ENCODE measurements around the gene UPF3A. TPM values are rescaled to one million over a fixed set of nuclear protein-coding genes. Genes with fewer than 3 reads are reported as not detected.

The UPF3A gene
- total and polyA plus RNA-seq, 2 experiments from 2014 or later, result 35.7 to 48.9 TPM

GRCh38 chr13:114275304-114275703, 6.1 kb upstream of the UPF3A start:
- Histone ChIP-seq H2AFZ (no peak overlapping the region), H3K36me3 (replicated peaks; ENCODE audit: insufficient read depth, low read depth) (peaks cover 4% of the 10 kb centered on the region)

GRCh38 chr13:114279146-114279545, 2.3 kb upstream of the UPF3A start:
- peaks cover 24% of the 10 kb centered on the region for H3K4me1 ChIP-seq (ENCODE audit: insufficient read depth)
- no peak overlapping the region for H3K4me2 ChIP-seq
- TF ChIP-seq EZH2 (IDR thresholded peaks at IDR 0.05; ENCODE audit: borderline replicate concordance) (no peak), EZH2phosphoT487 (IDR thresholded peaks at IDR 0.05; ENCODE audit: low read depth, severe bottlenecking, unreplicated experiment) (no peak), CTCF (IDR thresholded peaks at IDR 0.05; ENCODE audit: poor library complexity) (no peak)
- peak overlapping the region; percentile 100 for H3K27ac ChIP-seq
- H3K9me3 ChIP-seq (ENCODE audit: low read depth), result no peaks in the 10 kb centered on the region
- no peaks in the 10 kb centered on the region for H3K27me3 ChIP-seq
- no peaks in the 10 kb centered on the region for H3K36me3 ChIP-seq (replicated peaks; ENCODE audit: insufficient read depth, low read depth)
- 84% methylated on average over 4 of the region's 4 CpGs for WGBS (ENCODE audit: low lambda C conversion rate, missing lambda C conversion rate)
- H3K9me2 ChIP-seq (replicated peaks; ENCODE audit: insufficient read depth), result no peaks in the 10 kb centered on the region
- H2AFZ ChIP-seq, result no peak overlapping the region
- no peaks in the 10 kb centered on the region for H4K20me1 ChIP-seq (ENCODE audit: insufficient read depth, poor library complexity, severe bottlenecking)
- peaks cover 19% of the 10 kb centered on the region for H3K79me2 ChIP-seq
- no peak overlapping the region for H3K4me3 ChIP-seq
- DNase-seq (ENCODE audit: low spot score), result no peak

More at GRCh38 chr13:114275304-114275703, 6.1 kb upstream of the UPF3A start:
- 95% methylated on average over 7 of the region's 7 CpGs for WGBS (ENCODE audit: low lambda C conversion rate, missing lambda C conversion rate)
- Histone ChIP-seq H3K4me2 (no peak overlapping the region), H3K27me3 (no peaks in the 10 kb centered on the region), H3K9me3 (ENCODE audit: low read depth) (no peaks in the 10 kb centered on the region), H3K9me2 (replicated peaks; ENCODE audit: insufficient read depth) (no peaks in the 10 kb centered on the region), H4K20me1 (ENCODE audit: insufficient read depth, poor library complexity, severe bottlenecking) (no peaks in the 10 kb centered on the region), H3K4me1 (ENCODE audit: insufficient read depth) (peaks cover 9% of the 10 kb centered on the region), H3K79me2 (no peaks in the 10 kb centered on the region), H3K4me3 (no peak overlapping the region), H3K27ac (no peak overlapping the region)
- DNase-seq (ENCODE audit: low spot score), result no peak
- no peak for TF ChIP-seq CTCF (IDR thresholded peaks at IDR 0.05; ENCODE audit: poor library complexity)
- no peak for TF ChIP-seq EZH2phosphoT487 (IDR thresholded peaks at IDR 0.05; ENCODE audit: low read depth, severe bottlenecking, unreplicated experiment)
- no peak for TF ChIP-seq EZH2 (IDR thresholded peaks at IDR 0.05; ENCODE audit: borderline replicate concordance)

GRCh38 chr13:114279758-114280355, 1.5 kb upstream of the UPF3A start:
- no peaks in the 10 kb centered on the region for H3K9me2 ChIP-seq (replicated peaks; ENCODE audit: insufficient read depth)
- peak overlapping the region; percentile 88 for H3K4me2 ChIP-seq
- H3K36me3 ChIP-seq (replicated peaks; ENCODE audit: insufficient read depth, low read depth), result no peaks in the 10 kb centered on the region
- H3K27me3 ChIP-seq, result no peaks in the 10 kb centered on the region
- TF ChIP-seq EZH2phosphoT487 (IDR thresholded peaks at IDR 0.05; ENCODE audit: low read depth, severe bottlenecking, unreplicated experiment) (no peak), CTCF (IDR thresholded peaks at IDR 0.05; ENCODE audit: poor library complexity) (no peak), EZH2 (IDR thresholded peaks at IDR 0.05; ENCODE audit: borderline replicate concordance) (no peak)
- 85% methylated on average over 2 of the region's 2 CpGs for whole genome bisulfite sequencing (ENCODE audit: low lambda C conversion rate, missing lambda C conversion rate)
- H3K4me1 ChIP-seq (ENCODE audit: insufficient read depth), result peaks cover 24% of the 10 kb centered on the region
- H2AFZ ChIP-seq, result no peak overlapping the region
- H4K20me1 ChIP-seq (ENCODE audit: insufficient read depth, poor library complexity, severe bottlenecking), result no peaks in the 10 kb centered on the region
- H3K9me3 ChIP-seq (ENCODE audit: low read depth), result no peaks in the 10 kb centered on the region
- H3K27ac ChIP-seq, result peak overlapping the region; percentile 100
- no peak overlapping the region for H3K4me3 ChIP-seq
- peaks cover 26% of the 10 kb centered on the region for H3K79me2 ChIP-seq
- no peak for DNase-seq (ENCODE audit: low spot score)

Measured in hepatocyte (in vitro differentiated cells).